NCI-H2081 (cell line): ENCODE data around the gene SLAMF8.

Experiments
- DNase-seq, 2 experiments: peaks; one replicate each; lab custom pipeline; 2025; lab: John Stamatoyannopoulos, UW

Gene SLAMF8

DNA sequence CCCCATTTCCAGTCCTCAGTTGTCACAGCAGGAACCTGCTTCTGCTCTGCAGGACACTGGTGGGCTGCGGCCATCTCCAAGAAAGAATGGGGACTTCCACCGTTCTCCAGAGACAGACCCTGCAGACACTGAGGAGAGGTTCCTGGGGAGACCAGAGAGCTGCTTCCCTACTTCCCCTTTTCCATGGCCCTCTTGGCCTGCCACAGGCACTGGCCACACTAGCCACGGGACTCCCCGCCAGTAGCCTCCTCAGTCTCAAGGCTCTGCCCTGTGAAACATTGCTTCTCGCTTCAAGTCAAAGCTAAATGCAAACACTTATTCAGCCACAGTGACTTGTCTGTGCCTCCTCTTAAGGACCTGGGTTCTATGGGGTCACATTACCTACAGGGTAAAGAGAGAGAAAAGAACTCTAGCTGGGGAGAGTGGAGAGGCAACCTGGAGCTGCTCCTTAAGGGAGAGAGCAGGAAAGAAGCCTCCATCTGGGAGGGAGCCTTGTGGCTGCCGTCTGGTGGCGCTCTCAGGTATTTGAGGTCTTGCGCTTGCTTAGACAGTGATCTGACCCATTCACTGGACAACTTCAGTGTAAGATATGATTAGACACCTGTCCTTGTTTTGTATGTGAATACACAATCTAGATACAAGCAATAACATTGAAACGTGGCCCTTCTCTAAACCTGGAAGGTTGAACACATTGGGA lies 5.4 kb upstream of the SLAMF8 start:
- no peak for DNase-seq

DNA sequence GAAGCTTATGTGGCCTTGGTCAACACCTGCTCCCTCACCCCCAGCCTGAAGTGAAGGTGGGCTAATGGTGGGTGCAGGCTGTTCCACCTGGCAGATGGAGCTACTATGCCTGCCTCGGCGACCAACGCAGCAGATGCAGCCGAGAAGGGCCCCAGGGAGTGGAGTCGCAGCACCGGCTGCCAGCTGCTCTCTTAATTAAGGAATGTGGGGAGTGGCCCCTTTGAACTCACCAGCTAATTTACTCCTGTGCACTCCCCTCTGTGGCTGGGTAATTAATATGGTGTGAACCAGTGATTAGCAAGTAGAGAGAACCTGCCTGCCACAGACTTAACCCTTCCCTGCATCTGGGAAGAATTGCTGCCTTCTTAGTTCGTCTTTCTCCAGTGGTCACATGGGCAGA lies 3.3 kb upstream of the SLAMF8 start:
- peak; percentile 69 to 87 for DNase-seq

DNA sequence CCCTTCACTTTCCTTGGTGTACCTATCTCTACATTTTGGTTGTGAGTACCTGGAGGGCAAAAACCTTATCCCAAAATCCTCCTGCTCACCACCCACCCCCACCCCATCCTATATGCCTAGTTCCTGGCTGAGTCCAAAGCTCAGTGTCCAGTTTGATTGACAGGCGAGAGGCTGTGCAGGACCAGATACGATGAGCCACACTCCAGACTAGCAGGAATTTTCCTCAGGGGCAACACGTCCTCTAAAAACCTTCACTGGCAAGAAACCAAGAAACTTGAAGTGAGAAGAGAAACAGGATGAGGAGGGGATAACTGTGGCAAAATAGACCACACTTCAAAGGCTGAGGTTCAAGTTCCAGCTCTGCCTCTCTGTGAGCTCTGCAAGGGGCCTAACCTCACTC lies 1.1 kb upstream of the SLAMF8 start:
- no peak for DNase-seq

DNA sequence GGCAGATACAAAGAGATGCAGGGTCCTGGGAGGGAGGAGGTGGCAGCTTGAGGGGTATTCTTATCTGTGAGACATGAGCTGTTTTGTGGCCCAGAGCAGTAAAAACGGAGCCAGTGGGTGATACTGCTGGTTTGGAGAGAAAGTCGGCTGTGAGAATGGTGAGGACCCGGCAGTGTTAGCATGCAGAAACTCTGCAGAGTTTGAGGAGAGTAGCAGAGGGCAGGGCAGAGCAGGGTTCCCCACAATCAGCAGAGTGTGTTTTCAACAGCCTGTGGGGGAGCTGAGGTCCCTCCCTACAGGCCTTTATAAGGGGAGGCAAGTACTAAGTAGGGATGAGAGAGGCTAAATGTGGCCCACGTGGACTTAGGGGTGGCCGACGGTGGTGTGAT lies 423 bp downstream of the SLAMF8 start:
- DNase-seq, result no peak

DNA sequence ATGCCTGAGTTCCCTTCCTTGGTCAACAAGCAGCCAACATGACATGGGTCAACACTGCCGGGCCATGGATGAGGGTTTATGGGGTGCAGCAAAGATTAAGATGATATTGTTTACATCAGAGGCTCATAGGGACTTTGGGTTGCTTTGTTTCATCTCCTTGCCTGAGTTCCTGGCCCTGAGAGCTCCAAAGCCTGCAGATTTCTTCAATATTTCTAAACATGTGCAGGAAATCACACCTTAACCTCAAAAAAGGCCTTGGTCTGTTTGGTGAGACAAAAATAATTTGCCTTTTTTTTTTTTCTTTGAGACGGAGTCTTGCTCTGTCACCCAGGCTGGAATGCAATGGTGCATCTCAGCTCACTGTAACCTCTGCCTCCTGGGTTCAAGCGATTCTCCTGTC lies 876 bp downstream of the SLAMF8 start:
- DNase-seq, result no peak

DNA sequence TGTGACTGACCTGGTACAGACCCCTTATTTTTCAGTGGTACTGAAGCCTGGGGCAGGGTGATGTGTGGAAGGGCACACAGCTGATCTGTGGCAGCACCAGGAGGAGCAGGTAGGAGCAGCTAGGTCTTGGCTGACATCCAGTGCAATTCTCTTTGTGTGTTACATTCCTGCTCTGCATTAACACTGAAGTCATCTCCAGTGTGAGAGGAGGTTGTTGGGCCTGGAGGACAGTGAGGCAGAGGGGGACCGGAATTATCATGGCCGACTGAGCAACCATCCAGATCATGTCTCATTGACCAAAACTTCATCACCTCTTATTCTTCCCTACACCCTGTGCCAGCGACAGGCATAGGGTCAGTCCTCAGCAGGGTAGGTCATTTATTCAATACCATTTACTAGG lies 1.5 kb downstream of the SLAMF8 start:
- DNase-seq, result peak in 1 of 2 experiments; percentile 7

DNA sequence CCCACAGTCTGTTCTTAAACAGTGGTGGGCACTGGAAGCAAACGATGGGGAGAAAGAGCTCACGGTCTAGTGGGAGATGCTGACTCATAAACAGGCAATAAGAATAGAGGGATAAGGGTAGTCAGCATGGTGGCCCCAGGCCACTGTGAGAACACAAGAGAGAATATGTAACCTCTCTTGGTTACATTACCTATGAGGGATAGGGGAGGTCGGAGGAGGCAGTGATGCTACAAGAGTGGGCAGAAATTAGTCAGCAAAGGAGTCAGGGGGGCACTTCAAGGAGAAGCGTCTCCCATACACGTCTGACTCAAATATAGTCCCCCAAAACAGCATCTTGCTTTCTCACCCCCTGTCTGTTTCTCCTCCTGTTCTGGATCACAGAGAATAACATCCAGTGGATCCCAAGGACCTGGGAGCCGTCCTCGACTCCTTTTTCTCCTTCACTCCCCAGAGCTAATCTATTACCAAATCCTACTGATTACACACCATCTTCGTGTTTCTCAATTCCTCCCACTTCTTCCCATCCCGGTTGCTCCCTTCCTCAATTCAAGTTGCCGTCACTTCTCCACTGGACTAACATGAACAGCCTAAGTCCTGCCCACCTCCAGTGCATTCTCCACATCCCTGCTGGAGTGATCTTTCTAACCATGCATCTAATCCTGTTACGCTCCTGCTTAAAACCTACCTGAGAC lies 2.1 kb downstream of the SLAMF8 start:
- DNase-seq, result no peak

DNA sequence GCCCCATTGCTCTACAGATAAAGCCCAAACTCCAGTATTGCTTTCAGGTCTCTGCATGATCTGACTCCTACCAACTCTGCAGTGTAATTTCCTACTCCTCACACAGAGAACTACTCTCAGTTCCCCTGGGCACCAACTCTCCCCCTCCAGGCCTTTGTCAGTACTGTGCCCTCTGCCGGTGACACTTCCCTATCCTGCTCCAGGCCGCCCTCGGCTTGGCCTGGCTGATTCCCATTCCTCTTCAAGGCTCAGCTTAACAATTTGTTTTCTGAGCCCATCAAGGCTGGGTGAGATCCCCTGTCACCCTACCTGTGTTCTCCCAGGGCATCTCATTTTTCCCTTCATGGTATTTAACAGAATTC lies 2.6 kb downstream of the SLAMF8 start:
- DNase-seq, result no peak

DNA sequence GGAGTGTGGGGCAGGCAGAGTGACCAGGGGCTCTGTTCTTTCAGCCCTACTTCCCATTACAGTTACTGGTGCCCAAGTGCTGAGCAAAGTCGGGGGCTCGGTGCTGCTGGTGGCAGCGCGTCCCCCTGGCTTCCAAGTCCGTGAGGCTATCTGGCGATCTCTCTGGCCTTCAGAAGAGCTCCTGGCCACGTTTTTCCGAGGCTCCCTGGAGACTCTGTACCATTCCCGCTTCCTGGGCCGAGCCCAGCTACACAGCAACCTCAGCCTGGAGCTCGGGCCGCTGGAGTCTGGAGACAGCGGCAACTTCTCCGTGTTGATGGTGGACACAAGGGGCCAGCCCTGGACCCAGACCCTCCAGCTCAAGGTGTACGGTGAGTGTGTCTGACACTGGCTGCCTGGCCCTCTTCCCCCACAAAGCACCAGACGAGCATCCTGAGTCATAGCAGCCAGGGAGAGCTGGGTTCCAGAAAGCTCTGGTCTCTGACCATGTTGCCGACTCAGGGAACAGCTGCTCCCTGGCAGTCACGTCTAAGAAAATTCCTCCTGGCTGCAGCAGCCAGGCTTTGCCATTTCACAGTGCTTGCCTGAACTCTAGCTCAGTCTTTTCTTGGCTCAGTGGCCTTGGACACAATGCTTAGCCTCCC lies 3.3 kb downstream of the SLAMF8 start:
- no peak for DNase-seq

DNA sequence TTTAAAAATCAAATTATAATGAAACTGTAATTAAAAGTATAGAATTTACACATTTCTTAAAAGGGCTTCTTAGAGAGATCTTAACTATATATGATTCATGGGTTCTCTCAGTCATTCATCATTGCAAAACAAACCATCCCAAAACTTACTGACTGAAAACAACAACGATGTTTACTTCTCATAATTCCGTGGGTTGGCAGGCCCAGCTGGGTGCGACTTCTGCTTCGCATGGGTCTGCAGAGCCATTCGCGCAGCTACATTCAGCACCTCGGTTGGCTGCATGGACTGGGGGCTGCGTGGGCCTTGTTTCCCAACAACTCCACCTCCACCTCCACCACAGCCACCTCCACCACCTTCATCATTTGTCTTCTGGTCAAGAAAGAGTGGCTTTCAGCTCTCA lies 4.0 kb downstream of the SLAMF8 start:
- no peak for DNase-seq

DNA sequence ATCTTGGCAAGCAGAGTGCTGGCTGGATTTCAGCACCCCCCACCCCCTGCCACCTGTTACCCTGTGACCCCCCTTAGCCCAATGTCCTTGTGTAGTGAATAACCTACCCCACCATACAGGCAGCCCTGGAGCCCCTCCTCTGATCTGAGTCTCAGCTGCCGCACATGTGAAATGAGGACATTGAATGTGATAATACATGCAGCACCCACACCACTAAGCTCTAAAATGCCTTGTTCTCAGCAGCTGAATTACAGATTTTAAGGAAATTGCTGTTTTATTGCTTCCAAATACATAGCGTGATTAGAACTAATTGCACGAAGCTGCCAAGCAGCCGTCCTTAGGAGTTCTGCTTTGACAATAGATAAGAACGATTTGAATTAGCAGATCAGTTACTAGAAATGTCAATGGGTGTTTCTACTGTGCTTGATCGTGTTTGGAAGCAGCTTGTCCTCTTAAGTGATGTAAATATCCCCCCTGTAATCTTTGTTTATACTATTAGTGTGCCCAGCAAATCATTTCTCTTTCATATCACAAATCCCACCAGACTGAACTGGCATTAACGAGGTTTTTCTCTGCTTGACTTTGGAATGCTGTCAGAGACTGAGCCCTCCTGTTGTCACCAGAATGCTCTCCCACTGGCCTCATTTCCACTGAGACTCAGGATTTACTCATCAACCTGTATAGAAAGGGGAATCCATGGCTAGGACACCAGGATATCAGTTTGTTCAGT lies 4.9 kb downstream of the SLAMF8 start:
- peak; percentile 79 to 89 for DNase-seq

DNA sequence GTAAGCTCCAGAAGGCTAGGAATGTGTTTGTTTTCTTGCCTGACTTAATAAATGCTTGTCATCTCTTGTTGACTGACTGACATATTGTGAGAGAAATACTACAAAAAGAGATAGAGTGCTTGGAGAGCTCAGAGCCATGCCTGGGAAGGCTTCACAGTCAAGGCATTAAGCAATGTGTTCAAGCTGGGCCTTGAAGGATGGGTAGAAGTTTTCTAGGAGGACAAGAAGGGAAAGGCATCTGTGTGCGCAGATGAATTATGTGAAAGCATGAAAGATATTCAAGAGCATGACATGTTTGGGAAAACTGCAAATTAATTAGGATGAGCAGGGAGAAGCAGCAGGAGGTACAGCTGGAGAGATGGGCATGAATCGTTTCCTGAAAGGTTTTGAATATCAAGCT lies 5.6 kb downstream of the SLAMF8 start:
- no peak for DNase-seq

DNA sequence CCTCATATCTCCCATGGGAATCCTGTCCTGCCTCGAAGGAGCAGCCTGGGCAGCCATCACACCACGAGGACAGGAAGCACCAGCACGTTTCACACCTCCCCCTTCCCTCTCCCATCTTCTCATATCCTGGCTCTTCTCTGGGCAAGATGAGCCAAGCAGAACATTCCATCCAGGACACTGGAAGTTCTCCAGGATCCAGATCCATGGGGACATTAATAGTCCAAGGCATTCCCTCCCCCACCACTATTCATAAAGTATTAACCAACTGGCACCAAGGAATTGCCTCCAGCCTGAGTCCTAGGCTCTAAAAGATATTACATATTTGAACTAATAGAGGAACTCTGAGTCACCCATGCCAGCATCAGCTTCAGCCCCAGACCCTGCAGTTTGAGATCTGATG lies 8.7 kb downstream of the SLAMF8 start:
- no peak for DNase-seq

DNA sequence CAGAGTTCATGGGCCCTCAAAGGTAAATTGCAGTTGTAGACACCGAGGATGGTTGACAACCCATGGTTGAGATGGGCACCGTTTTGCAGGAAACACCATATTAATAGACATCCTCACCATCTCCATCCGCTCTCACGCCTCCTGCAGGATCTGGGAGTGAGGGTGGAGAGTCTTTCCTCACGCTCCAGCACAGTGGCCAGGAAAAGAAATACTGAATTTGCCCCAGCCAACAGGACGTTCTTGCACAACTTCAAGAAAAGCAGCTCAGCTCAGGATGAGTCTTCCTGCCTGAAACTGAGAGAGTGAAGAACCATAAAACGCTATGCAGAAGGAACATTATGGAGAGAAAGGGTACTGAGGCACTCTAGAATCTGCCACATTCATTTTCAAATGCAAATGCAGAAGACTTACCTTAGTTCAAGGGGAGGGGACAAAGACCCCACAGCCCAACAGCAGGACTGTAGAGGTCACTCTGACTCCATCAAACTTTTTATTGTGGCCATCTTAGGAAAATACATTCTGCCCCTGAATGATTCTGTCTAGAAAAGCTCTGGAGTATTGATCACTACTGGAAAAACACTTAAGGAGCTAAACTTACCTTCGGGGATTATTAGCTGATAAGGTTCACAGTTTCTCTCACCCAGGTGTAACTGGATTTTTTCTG lies 9.3 kb downstream of the SLAMF8 start:
- DNase-seq, result no peak

DNA sequence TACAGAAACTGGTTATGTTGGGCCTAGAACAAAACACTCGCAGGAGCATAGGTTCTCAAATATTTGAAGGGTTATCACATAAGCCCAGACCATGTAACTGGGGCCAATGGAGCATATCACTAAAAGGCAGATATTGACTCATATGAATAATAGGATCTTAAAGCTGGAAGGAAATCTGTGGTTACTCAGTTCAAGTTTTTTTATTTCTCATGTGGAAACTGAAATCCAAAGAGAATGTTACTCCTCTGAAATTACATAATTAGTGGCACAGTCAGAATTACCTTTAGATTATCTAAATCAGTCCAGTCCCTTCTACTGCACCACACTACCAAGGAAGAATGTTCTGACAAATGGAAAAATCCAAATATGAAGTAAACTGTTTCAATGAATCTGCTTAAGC lies 12.0 kb downstream of the SLAMF8 start:
- DNase-seq, result no peak

DNA sequence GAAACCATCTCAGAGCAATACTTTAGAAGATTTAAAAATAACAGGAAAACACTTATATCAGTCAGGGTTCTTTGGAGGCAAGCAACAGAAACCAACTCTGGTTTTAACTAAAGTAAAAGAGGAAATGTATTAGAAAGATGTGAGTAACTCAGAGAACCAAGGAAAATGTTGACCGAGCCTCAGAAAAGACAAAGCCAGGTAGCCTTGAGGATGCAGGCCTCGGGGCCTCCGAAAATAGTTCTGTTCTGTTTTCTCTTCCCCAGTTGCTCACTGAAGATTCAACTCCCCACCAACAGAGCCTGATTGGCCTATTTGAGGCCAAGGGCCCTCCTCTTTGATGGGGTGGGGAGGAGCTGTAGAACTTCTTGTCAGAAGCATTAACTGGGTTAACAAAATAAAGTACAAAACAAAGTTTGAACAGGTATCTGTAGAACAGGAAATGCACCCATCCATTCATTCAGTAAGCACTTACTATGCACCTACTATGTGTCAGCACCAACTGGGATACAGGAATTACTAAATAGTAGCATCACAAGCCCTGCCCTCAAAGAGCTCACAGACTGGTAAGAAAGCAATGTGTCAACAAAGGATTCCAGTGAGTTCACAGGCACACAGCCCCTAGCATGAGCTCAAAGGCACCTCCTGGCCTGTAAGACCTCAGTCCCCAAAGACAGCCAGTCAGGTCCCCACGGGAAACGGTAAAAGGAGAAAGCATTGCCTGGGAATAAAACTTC lies 12.6 kb downstream of the SLAMF8 start:
- no peak for DNase-seq

DNA sequence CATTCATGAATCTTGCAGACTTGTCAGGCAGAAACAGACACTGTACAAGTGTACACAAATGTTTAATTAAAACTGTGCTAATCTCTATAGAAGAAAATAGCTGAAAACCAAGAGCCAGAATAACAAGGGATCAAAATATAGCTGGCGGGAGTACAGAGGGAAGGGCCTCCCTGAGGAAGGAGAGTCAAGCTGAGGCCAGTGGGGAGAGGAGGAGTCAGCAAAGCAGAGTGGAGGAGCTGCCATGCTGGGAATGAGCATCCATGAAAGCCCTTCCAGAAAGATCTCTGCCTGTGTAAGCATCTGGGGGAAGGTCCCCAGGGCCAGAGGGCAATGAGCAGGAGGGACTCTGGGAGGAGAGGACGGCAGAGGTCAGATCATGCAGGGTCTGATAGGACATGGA lies 15.1 kb downstream of the SLAMF8 start:
- DNase-seq, result no peak

DNA sequence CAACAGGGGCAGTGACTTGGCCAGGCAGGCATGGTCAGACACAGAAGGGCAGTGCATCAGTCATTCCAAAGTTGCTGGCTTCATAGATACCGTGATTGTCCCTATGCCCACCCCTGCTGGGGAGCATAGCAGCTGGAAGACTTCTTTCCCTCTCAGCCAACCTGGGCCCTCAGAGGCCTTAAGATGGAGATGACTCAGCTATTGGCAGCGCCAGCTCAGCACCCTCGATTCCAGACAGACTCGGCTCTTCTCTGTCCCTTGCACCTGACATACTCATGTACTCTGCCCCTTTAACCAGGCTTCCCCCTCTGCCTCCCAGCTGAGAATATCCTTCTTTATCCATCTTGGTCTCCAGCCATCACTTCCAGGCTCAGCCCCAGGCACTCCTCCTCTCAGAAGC lies 16.8 kb downstream of the SLAMF8 start:
- no peak for DNase-seq

DNA sequence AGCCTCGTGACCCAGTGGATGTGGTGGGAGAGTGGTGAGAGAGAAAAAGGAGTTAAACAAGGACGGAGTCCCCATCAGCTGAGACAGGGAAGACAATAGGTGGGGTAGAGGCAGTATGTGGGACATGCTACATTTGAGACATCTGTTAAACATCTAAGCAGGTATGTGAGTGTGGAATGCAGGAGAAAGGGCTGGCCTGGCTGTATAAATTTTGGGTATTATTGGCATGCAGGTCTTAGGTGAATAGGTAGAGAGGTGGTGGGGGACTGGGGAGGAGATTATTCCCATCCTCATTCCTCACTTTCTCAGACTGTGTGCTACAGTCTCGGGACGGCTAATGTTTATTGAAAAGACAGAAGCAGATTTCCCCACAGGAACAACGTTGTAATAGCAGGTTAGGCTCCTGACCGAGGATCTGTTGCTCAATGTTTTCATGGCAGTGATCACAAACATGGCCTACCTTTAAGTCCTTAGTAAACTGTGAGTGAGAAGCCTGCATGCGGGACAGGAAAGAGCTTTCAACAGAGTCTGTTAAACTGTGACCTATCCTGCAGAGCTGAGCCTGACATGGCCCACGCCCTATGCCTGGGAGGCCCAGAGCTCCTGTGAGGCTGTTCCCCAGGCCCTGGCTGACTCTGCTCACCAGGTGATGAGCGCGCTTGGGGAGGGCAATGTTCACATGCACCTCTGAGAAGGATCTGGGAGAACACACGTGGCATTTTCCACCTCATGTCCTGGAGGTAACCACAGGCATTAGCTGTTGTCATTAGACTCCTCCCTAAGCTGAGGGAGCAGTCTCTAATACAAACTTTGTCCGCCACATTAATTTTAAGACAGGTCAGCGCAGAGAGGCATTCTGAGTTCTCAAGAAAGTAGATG lies 19.3 kb downstream of the SLAMF8 start:
- no peak for DNase-seq

DNA sequence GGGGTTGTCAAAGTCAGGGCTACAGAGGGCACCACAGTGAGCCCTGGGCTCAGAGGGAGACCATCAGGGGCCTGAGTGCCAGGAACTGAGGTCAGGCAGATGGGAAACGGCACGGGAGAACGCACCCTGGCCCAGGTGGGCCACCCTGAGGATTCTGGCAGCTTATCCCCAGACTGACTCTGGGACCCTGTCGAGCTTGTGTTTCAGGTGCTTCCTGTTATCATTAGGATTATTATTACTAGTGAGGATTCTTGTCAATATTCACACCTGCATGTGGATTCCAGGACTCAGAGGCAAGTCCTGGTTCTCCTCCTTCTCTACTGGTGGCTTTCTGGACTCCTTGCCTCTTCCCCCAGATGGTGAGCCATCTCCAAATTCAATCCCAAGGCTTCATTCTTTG lies 20.6 kb downstream of the SLAMF8 start:
- no peak for DNase-seq

DNA sequence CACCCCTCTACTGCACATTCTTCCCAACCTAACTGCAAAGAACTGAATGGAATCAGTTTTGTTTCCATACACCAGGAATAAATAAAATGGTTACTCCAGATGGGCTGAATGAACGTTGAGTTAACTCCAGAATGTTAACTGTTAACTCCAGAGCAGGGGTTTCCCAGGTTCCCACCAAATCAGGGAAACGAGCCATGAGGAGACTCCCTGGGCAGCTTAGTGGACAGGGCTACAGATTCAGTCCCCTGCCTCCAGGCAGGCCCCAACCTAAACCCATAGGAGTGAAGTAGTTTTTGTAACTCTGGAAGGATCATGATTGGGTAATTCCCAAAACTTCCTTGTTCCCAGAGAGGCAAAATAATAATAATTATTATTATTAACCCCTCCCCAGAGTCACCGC lies 21.7 kb downstream of the SLAMF8 start:
- DNase-seq, result no peak
